ENCODE results near the gene METTL8.

- no peak for TF ChIP-seq CTCF (IDR thresholded peaks at IDR 0.05)
- TF ChIP-seq ZFX (IDR thresholded peaks at IDR 0.05; ENCODE audit: borderline replicate concordance), result no peak
Measured at GRCh38 chr2:171316220-171316619, 117.6 kb downstream of the METTL8 start.

Data from 22Rv1 (cell line).